ENCODE results near the gene HTR4. TPM values are rescaled to one million over a fixed set of nuclear protein-coding genes. Genes with fewer than 3 reads are reported as not detected.

The HTR4 gene
- polyA plus RNA-seq, 1 donor (not counting 4 experiments of a cell fraction or from before 2014, with no cell fraction given): not detected

DNA sequence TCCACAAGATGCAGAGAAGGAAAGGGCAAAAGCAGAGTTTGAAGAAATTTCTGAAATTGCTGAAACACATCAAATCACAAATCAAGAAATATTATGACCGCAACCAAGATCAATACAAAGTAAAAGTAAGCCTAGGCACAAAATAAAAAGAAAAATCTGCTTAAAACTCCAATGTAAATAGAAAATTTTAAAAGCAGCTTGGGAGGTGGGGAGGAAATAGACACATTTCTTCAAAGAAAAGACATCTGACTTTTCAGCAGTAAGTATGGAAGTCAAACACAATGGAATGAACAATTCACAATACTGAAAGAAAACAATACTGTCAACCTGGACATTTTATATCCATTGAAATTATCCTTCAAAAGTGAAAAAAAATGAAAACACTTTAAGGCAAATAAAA is 55.1 kb downstream of the HTR4 start:
- Histone ChIP-seq H3K4me3 (ENCODE audit: control insufficient read depth in 2 of 3, extremely low read depth in 1 of 3, insufficient read depth in 2 of 3, low read depth in 1 of 3, low read length in 3 of 3) (no peak overlapping the region), H4K20me1 (ENCODE audit: control insufficient read depth, extremely low read depth, insufficient read depth, low read length) (no peaks in the 10 kb centered on the region), H3K27ac (ENCODE audit: control insufficient read depth, insufficient read depth, low read length) (no peak overlapping the region), H2AFZ (ENCODE audit: control insufficient read depth, low read length) (no peak overlapping the region), H3K4me1 (ENCODE audit: control insufficient read depth, extremely low read depth, insufficient read depth, low read length) (no peaks in the 10 kb centered on the region), H3K4me2 (ENCODE audit: control insufficient read depth, extremely low read depth, insufficient read depth, low read depth, low read length) (no peak overlapping the region), H3K27me3 (ENCODE audit: control insufficient read depth, extremely low read depth, insufficient read depth, low read length) (no peaks in the 10 kb centered on the region), H3K9ac (ENCODE audit: control insufficient read depth, extremely low read depth, insufficient read depth, low read length) (no peak overlapping the region), H3K9me3 (ENCODE audit: control insufficient read depth, low read depth, low read length) (no peaks in the 10 kb centered on the region), H3K9me1 (ENCODE audit: control insufficient read depth, extremely low read depth, insufficient read depth, low read length) (no peaks in the 10 kb centered on the region), H3K36me3 (ENCODE audit: control insufficient read depth in 2 of 2, extremely low read depth in 1 of 2, insufficient read depth in 2 of 2, low read length in 2 of 2) (no peaks in the 10 kb centered on the region), H3K79me2 (ENCODE audit: control insufficient read depth, insufficient read depth, low read length) (no peaks in the 10 kb centered on the region)
- dilution Hi-C loops (cut with MboI; ENCODE audit: extremely low pct_ligation_motif_present, low sequenced_read_pairs): no loop called here
- DNase-seq (ENCODE audit: low read depth, low spot score) (no peak), FAIRE-seq (no peak)
- TF ChIP-seq CTCF (optimal IDR thresholded peaks at IDR 0.05 in 1 of 3, IDR thresholded peaks at IDR 0.05 in 1 of 3, conservative IDR thresholded peaks at IDR 0.05 in 1 of 3; ENCODE audit: extremely low read depth in 1 of 3, insufficient read depth in 2 of 3, low read length in 3 of 3): no peak
- TF ChIP-seq EZH2 (IDR thresholded peaks at IDR 0.05; ENCODE audit: low read length): no peak

- no peak for TF ChIP-seq CTCF (optimal IDR thresholded peaks at IDR 0.05 in 1 of 3, IDR thresholded peaks at IDR 0.05 in 1 of 3, conservative IDR thresholded peaks at IDR 0.05 in 1 of 3; ENCODE audit: extremely low read depth in 1 of 3, insufficient read depth in 2 of 3, low read length in 3 of 3)
- TF ChIP-seq EZH2 (IDR thresholded peaks at IDR 0.05; ENCODE audit: low read length): no peak
- no peaks in the 10 kb centered on the region for H3K79me2 ChIP-seq (ENCODE audit: control insufficient read depth, insufficient read depth, low read length)
- dilution Hi-C loops (cut with MboI; ENCODE audit: extremely low pct_ligation_motif_present, low sequenced_read_pairs): no loop called here
- H3K4me3 ChIP-seq (ENCODE audit: control insufficient read depth in 2 of 3, extremely low read depth in 1 of 3, insufficient read depth in 2 of 3, low read depth in 1 of 3, low read length in 3 of 3): no peak overlapping the region
- H3K9me3 ChIP-seq (ENCODE audit: control insufficient read depth, low read depth, low read length): no peaks in the 10 kb centered on the region
- H3K36me3 ChIP-seq (ENCODE audit: control insufficient read depth in 2 of 2, extremely low read depth in 1 of 2, insufficient read depth in 2 of 2, low read length in 2 of 2): no peaks in the 10 kb centered on the region
- no peak overlapping the region for H3K4me2 ChIP-seq (ENCODE audit: control insufficient read depth, extremely low read depth, insufficient read depth, low read depth, low read length)
- H3K9ac ChIP-seq (ENCODE audit: control insufficient read depth, extremely low read depth, insufficient read depth, low read length): no peak overlapping the region
- H4K20me1 ChIP-seq (ENCODE audit: control insufficient read depth, extremely low read depth, insufficient read depth, low read length): no peaks in the 10 kb centered on the region
- DNase-seq (ENCODE audit: low read depth, low spot score): no peak
- no peak for FAIRE-seq
- no peaks in the 10 kb centered on the region for H3K4me1 ChIP-seq (ENCODE audit: control insufficient read depth, extremely low read depth, insufficient read depth, low read length)
- no peak overlapping the region for H3K27ac ChIP-seq (ENCODE audit: control insufficient read depth, insufficient read depth, low read length)
- H3K27me3 ChIP-seq (ENCODE audit: control insufficient read depth, extremely low read depth, insufficient read depth, low read length): no peaks in the 10 kb centered on the region
- no peaks in the 10 kb centered on the region for H3K9me1 ChIP-seq (ENCODE audit: control insufficient read depth, extremely low read depth, insufficient read depth, low read length)
- no peak overlapping the region for H2AFZ ChIP-seq (ENCODE audit: control insufficient read depth, low read length)
Measured at GRCh38 chr5:148595697-148596096, 58.6 kb downstream of the HTR4 start.

All from keratinocyte (primary cell).